Tibial nerve (tissue), 4 donors: Measurements from ENCODE around the gene TENM3. TPM values are rescaled to one million over a fixed set of nuclear protein-coding genes. Genes with fewer than 3 reads are reported as not detected.

Experiments used
- DNase-seq, 2 donors: peaks; one replicate each; pipeline ENCODE4 v3.0.0-alpha.2; 2019; ENCODE audit warnings: low spot score in 2 of 2
- H3K27ac ChIP-seq, 4 donors: fragments of 200-600 bp; sonication (generic) in 3 of 4; one replicate each; pipeline ENCODE4 v1.5.1; 2017 to 2019; ENCODE audit warnings: mild to moderate bottlenecking in 1 of 4
- H3K27me3 ChIP-seq, 2 donors: fragments of 200-600 bp; sonication (generic) in 1 of 2; one replicate each; pipeline versions ENCODE4 v1.5.1 to v1.6.0; 2017 to 2019
- H3K36me3 ChIP-seq, 3 donors: fragments of 200-600 bp; sonication (generic); one replicate each; pipeline ENCODE4 v1.5.1; 2018 to 2019
- H3K4me1 ChIP-seq, 4 donors: fragments of 200-600 bp; sonication (generic) in 3 of 4; one replicate each; pipeline ENCODE4 v1.5.1; 2017 to 2019
- H3K4me3 ChIP-seq, 4 donors: fragments of 200-600 bp; sonication (generic) in 3 of 4; one replicate each; pipeline ENCODE4 v1.5.1; 2017 to 2019; ENCODE audit warnings: mild to moderate bottlenecking in 1 of 4, moderate library complexity in 1 of 4
- H3K9me3 ChIP-seq, 4 donors: fragments of 200-600 bp; sonication (generic) in 3 of 4; one replicate each; pipeline ENCODE4 v1.5.1; 2017 to 2019
- EP300 ChIP-seq, 2 donors: sonication (generic); formaldehyde crosslinking; IDR thresholded peaks; one replicate each; pipeline ENCODE4 v1.6.1; 2017; ENCODE audit warnings: antibody characterized with exemption in 2 of 2, mild to moderate bottlenecking in 1 of 2
- POLR2A ChIP-seq, 2 donors: fragments of 450-650 bp; IDR thresholded peaks; one replicate each; pipeline ENCODE4 v1.6.1; 2017; ENCODE audit warnings: antibody characterized with exemption in 2 of 2, mild to moderate bottlenecking in 2 of 2, moderate library complexity in 2 of 2
- WGBS, 2 donors: methylation state at CpG; one replicate each; pipeline ENCODE4 v1.1.5; 2018; 5-methylcytosine and 5-hydroxymethylcytosine counted together
- total RNA-seq, 4 donors: library from RNA; depleted of rRNA; stranded (reverse); fragments of >200 nt; gene quantifications; one replicate each; pipeline ENCODE4 v1.1.0, GENCODE V29; 2016
- TF ChIP-seq, protein P1 (sequence below), 5 experiments: fragments of 200-600 bp in 3 of 5; fragments of 450-650 bp in 2 of 5; sonication (generic) in 3 of 5; IDR thresholded peaks; one replicate each; pipeline ENCODE4 v1.5.1; 2016 to 2019; ENCODE audit warnings: antibody characterized with exemption in 5 of 5, mild to moderate bottlenecking in 3 of 5, moderate library complexity in 2 of 5

The TENM3 gene
- total RNA-seq, 4 donors from 2014 or later = 19.0 to 60.5 (median 29.4) TPM

- DNase-seq = no peak
- no peaks in the 10 kb centered on the region for H3K36me3 ChIP-seq
- TF ChIP-seq, protein P1, sequence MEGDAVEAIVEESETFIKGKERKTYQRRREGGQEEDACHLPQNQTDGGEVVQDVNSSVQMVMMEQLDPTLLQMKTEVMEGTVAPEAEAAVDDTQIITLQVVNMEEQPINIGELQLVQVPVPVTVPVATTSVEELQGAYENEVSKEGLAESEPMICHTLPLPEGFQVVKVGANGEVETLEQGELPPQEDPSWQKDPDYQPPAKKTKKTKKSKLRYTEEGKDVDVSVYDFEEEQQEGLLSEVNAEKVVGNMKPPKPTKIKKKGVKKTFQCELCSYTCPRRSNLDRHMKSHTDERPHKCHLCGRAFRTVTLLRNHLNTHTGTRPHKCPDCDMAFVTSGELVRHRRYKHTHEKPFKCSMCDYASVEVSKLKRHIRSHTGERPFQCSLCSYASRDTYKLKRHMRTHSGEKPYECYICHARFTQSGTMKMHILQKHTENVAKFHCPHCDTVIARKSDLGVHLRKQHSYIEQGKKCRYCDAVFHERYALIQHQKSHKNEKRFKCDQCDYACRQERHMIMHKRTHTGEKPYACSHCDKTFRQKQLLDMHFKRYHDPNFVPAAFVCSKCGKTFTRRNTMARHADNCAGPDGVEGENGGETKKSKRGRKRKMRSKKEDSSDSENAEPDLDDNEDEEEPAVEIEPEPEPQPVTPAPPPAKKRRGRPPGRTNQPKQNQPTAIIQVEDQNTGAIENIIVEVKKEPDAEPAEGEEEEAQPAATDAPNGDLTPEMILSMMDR (IDR thresholded peaks at IDR 0.05) = no peak
- no peaks in the 10 kb centered on the region for H3K9me3 ChIP-seq
- no peak overlapping the region for H3K27ac ChIP-seq
- H3K4me1 ChIP-seq = no peaks in the 10 kb centered on the region
- H3K4me3 ChIP-seq = no peak overlapping the region
- H3K27me3 ChIP-seq = no peaks in the 10 kb centered on the region
- 52 to 55% methylated on average over 5 of the region's 5 CpGs for WGBS, 2 donors
These were observed 105.7 kb downstream of the TENM3 start for GRCh38 chr4:182348779-182349326.

DNA sequence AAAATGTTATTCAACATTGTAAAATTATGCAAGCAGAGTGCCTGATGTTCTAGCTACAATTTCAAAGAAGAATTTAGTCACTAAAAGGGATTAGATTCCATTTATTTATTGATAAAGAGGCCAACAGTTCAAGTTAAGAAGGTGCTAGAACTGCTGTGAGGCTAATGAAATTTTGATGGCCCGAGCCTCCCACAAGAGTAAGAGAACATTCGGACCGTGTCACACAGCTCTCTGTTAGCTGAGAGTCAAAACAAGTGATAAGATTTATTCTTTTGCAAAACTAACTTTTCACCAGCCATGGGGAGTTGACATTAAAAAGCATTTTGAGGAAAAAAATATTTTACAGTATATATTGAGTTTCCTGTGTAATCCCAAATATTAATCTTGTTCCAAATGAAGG, 106.8 kb downstream of the TENM3 start:
- H3K4me1 ChIP-seq = no peaks in the 10 kb centered on the region
- no peak for DNase-seq
- H3K27ac ChIP-seq = no peak overlapping the region
- H3K9me3 ChIP-seq = no peaks in the 10 kb centered on the region
- H3K36me3 ChIP-seq = no peaks in the 10 kb centered on the region
- H3K27me3 ChIP-seq = no peaks in the 10 kb centered on the region
- H3K4me3 ChIP-seq = no peak overlapping the region
- WGBS, 2 donors = 81 to 85% methylated on average over 3 of the region's 3 CpGs
- TF ChIP-seq, protein P1 (IDR thresholded peaks at IDR 0.05) = no peak
- TF ChIP-seq EP300 (IDR thresholded peaks at IDR 0.05) = no peak
- no peak for TF ChIP-seq POLR2A (IDR thresholded peaks at IDR 0.05)

DNA sequence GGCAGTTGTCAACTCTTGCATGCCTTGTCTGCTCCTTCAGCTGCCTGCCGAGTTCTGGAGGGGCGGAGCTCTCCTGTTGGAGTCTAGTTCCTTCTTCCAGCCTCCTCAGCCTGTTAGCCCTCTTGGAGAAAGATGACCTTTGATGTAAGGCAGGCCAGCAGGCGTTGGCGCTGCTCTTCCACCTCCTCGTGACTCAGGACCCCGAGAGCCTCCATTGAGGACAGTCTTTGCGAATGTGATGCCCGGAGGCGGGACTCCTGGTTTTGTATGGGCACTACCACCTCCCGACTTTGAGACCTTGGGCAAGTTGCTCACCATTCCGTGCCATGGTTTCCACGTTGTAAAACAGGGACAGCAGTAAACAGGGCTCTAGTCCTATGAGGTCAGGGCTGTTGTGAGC, 108.3 kb downstream of the TENM3 start:
- no peaks in the 10 kb centered on the region for H3K9me3 ChIP-seq
- no peak overlapping the region for H3K27ac ChIP-seq
- no peaks in the 10 kb centered on the region for H3K4me1 ChIP-seq
- WGBS, 2 donors = 88 to 91% methylated on average over 12 of the region's 12 CpGs
- no peaks in the 10 kb centered on the region for H3K27me3 ChIP-seq
- no peak overlapping the region for H3K4me3 ChIP-seq
- no peaks in the 10 kb centered on the region for H3K36me3 ChIP-seq
- TF ChIP-seq POLR2A (IDR thresholded peaks at IDR 0.05) = no peak
- TF ChIP-seq, protein P1 (IDR thresholded peaks at IDR 0.05) = no peak
- no peak for TF ChIP-seq EP300 (IDR thresholded peaks at IDR 0.05)
- no peak for DNase-seq

- H3K27me3 ChIP-seq = no peaks in the 10 kb centered on the region
- TF ChIP-seq POLR2A (IDR thresholded peaks at IDR 0.05) (no peak), EP300 (IDR thresholded peaks at IDR 0.05) (no peak)
- TF ChIP-seq, protein P1 (IDR thresholded peaks at IDR 0.05) = no peak
- H3K36me3 ChIP-seq = no peaks in the 10 kb centered on the region
- WGBS, 2 donors = 82 to 87% methylated on average over 3 of the region's 3 CpGs
- H3K4me3 ChIP-seq = no peak overlapping the region
- DNase-seq = no peak
- no peak overlapping the region for H3K27ac ChIP-seq
- no peaks in the 10 kb centered on the region for H3K4me1 ChIP-seq
- H3K9me3 ChIP-seq = no peaks in the 10 kb centered on the region
These were observed 110.9 kb downstream of the TENM3 start for GRCh38 chr4:182354106-182354505.

DNA sequence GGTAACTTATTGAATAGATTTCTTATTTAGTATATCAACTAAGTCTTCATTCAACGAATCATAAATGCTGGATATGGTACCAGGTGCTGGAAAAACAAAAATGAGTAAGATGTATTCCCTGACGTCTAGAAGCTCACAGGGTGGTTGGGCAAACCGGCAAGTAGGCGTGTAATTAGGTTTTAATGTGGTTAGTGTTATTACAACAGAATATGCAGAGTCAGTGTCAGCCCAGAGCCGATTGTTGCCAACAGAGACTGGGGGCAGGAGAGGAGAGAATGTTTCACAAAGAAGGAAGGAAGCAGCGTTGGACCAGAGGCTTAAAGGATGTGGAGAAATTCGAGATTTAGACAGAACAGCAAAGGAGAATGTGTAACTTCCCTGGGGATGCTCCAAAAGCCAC, 111.7 kb downstream of the TENM3 start:
- no peak overlapping the region for H3K27ac ChIP-seq
- 40 to 45% methylated on average over 7 of the region's 7 CpGs for WGBS, 2 donors
- no peaks in the 10 kb centered on the region for H3K9me3 ChIP-seq
- H3K4me3 ChIP-seq = no peak overlapping the region
- H3K36me3 ChIP-seq = no peaks in the 10 kb centered on the region
- H3K4me1 ChIP-seq = no peaks in the 10 kb centered on the region
- DNase-seq = no peak
- H3K27me3 ChIP-seq = no peaks in the 10 kb centered on the region
- TF ChIP-seq POLR2A (IDR thresholded peaks at IDR 0.05) = no peak
- TF ChIP-seq, protein P1 (IDR thresholded peaks at IDR 0.05) = no peak
- no peak for TF ChIP-seq EP300 (IDR thresholded peaks at IDR 0.05)
